GM19043 (cell line): Measurements from ENCODE around the gene MYO3B.
"Not testable (repeated sequence)": the region's sequence is repeated elsewhere in the genome, so short reads cannot be mapped to it uniquely, and the experiment has no call there.

Experiments
- ATAC-seq: cut with Tn5 transposase; IDR thresholded peaks from one replicate; pipeline ENCODE4 v1.9.1; 2021; ENCODE audit warnings: low read depth; ENCODE audit not compliant: unreplicated experiment

MYO3B gene

GRCh38 chr2:170332676-170333402 lies 154.9 kb downstream of the MYO3B start:
- ATAC-seq: no peak

GRCh38 chr2:170335351-170335750 lies 157.4 kb downstream of the MYO3B start:
- no peak for ATAC-seq

- ATAC-seq: no peak
Measured at GRCh38 chr2:170336408-170336807, 158.5 kb downstream of the MYO3B start.

- no peak for ATAC-seq
Measured at GRCh38 chr2:170336916-170337315, 159.0 kb downstream of the MYO3B start.

- ATAC-seq: no peak
Measured at GRCh38 chr2:170339322-170339721, 161.4 kb downstream of the MYO3B start.

- no peak for ATAC-seq
Measured at GRCh38 chr2:170339750-170340692, 162.1 kb downstream of the MYO3B start.

GRCh38 chr2:170340693-170341068 lies 162.7 kb downstream of the MYO3B start:
- ATAC-seq: no peak

- no peak for ATAC-seq
Measured at GRCh38 chr2:170341684-170342623, 164.0 kb downstream of the MYO3B start.

GRCh38 chr2:170344663-170345346 lies 166.9 kb downstream of the MYO3B start:
- no peak for ATAC-seq

GRCh38 chr2:170345607-170346006 lies 167.7 kb downstream of the MYO3B start:
- no peak for ATAC-seq

GRCh38 chr2:170349269-170349668 lies 171.3 kb downstream of the MYO3B start:
- not testable (repeated sequence) for ATAC-seq

GRCh38 chr2:170350929-170351826 lies 173.2 kb downstream of the MYO3B start:
- ATAC-seq: no peak

- ATAC-seq: no peak
Measured at GRCh38 chr2:170353723-170354122, 175.8 kb downstream of the MYO3B start.

GRCh38 chr2:170354388-170354787 lies 176.4 kb downstream of the MYO3B start:
- ATAC-seq: no peak

- ATAC-seq: no peak
Measured at GRCh38 chr2:170354855-170355780, 177.2 kb downstream of the MYO3B start.

GRCh38 chr2:170359466-170359865 lies 181.5 kb downstream of the MYO3B start:
- no peak for ATAC-seq

GRCh38 chr2:170360546-170361089 lies 182.7 kb downstream of the MYO3B start:
- ATAC-seq: no peak
